CD4-positive, alpha-beta T cell treated with Interleukin-15 for 1 hour (primary cell): ENCODE data around the gene BIN1.
"Not testable (repeated sequence)": the region's sequence is repeated elsewhere in the genome, so short reads cannot be mapped to it uniquely, and the experiment has no call there.

Source experiments
- DNase-seq: peaks from one replicate; pipeline ENCODE4 v3.0.0-alpha.2; 2020

BIN1 gene

DNA sequence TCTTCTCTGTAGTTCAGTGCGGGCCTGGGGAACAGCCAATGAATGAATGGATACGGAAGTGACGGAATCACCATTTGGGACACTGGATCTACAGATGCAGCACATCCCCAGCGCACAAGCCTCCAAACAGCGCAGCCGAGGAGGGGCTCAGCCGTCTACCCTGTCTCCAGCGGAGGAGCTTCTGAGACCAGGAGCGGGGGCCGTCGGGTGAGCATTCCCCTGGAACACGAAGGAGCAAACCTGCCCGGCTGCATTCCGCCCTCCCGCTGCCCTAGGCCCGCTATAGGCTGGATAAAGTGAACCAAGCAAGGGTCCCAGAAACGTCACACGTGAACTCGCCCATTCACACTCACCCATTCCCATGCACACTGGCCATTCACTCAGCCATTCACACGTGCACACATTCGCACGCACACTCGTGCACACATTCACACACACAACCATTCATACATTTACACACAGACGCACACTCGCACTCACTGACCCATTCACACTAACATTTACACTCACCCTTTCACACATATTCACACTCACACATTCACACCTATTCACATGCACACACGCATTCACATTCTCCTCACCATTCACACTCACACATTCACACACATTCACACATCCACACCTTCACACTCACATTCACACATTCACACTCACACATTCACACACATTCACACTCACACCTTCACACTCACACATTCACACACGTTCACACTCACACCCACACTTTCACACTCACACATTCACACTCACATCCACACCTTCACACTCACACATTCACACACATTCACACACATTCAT lies 63.4 kb downstream of the BIN1 start:
- no peak for DNase-seq

DNA sequence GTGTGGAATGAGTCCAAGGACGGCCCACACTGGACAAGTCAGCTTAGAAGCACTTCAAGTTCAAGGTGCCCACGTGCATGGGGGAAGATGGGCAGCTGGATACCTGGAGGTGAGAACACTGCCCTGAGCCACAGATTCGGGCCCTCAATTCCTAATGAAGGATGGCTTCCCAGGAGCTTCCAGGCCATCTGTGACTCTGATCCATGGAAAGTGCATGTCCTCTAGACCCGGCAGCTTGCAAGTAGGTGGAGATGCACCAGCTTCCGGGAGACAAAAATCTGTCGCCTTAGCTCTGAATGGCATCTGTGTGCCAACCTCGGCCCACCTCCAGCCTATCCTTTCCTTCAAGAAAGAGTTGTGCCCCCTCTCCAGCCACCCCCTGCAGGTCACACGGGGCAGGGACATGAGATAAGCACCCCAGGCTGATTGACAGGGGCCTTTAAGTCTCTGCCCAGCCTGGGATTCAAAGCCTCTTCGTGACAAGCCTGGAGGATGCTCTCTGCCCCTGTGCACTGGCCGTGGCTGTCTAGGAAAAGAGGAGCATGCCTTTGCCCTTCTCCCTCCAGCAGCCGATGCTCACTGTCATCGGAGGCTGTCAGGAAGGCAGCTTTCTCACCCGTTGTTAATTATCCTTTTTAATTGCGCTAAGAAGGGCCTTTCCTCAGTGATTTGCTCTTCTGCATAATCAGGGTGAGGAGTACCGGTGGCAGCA lies 65.5 kb downstream of the BIN1 start:
- DNase-seq: no peak

DNA sequence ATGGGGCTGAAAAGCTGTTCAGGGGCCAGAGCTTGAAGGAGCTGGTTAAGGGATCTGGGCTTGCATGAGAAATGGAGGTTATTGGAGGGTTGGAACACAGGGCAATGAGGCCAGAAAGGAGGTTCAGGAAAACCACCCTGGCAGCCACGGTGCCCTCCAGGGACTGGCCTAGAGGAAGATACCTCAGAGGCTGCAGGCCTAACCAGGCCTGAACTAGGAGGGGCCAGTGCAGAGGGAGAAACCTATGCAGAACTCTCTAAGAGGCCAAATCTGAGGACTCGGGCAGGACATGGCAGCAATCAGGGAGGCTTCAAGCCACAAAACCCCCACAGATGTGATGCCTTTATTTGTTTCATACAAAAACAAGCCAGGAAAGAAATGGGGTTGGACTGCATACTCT lies 66.8 kb downstream of the BIN1 start:
- DNase-seq: no peak

DNA sequence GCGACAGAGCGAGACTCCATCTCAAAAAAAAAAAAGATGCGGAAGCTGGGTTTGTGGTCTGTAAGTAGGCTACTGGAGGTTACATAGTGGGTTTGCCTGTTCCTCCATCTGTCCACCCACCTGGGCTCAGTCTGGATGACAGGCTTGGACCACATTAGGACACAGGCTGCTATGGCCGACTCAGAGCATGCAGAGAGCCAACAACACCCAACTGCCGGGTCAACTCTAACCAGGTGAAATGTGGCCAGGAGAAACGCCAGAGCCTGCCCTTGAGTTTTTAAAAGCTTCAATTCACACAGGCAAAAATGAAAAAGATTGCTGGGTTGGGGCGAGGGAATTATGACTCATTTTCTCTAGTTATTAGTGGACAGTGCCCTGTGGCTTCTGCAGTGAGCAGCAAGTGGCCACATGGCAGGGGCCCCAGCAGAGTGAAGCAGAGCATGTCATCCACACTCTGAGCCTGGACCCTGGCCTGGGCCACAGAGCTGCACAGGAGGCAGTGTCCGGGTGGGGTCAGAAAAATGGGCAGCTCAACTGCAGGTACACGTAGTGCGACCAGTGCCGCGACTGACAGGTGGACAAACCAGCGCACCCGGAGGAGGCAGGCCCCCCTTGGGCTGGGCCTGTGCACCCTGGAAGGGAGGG lies 67.4 kb downstream of the BIN1 start:
- DNase-seq: no peak

DNA sequence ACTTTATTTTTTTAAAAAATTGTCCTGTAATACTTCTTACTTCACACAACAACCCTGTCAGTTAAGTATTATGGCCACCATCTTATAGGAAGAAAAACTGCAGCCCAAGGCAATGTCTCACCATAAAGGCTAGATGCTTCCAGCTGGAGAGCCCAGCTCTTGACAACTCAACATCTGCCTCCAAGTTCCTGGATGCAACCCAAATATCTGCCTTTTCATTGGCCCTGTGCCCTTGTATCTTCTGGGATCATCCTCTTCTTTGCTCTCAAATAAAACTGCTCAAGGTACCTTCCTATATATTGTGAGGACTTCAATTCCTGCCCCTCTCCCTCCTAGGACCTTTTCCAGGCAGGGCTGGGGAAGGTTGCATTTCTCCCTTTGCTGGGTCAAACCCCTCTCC lies 69.5 kb downstream of the BIN1 start:
- no peak for DNase-seq

DNA sequence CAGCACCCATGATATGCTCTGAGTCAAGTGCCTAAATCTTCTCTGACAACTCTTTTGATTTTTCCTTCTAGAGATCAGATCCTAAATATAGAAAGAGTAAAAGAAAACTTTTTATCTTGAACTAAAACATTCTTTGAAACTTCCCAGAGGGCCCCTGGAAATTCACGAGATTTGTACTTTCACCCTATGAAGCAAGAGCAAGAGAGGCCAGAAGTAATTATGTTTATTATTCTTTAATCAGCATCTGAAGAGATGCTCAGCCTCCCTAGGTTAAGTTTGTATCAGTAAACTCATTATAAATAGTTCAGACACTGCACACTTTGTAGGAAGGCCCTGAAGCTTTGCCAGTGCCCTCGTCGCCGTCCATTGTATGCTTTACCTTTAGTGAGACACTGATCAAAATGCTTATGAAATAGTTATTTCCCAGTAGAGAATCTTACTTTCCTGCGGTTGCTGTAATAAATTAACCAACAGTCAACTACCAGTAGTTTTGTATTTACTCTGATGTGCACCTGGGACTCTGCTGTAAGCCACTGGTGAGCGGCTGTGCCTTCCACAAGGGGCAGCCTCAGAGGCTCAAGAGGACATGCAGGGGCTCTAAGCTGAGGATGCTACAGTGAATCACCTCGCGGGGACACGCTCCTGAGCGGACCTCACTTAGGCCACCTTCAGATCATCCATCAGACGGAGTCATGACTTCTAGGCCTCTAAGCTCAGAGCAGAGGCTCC lies 71.9 kb downstream of the BIN1 start:
- no peak for DNase-seq

DNA sequence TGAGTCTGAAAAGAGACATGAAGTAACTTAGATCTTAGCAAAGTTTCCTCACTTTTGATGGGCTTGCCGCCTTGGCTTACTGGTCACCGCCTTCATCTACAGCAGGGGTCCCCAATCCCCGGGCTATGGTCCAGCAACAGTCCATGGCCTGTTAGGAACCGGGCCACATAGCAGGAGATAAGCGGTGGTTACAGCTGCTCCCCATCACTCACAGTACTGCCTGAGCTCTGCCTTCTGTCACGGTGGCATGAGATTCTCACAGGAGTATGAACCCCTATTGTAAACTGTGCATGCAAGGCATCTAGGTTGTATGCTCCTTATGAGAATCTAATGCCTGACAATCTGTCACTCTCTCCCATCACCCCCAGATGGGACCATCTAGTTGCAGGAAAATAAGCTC lies 72.9 kb downstream of the BIN1 start:
- no peak for DNase-seq

DNA sequence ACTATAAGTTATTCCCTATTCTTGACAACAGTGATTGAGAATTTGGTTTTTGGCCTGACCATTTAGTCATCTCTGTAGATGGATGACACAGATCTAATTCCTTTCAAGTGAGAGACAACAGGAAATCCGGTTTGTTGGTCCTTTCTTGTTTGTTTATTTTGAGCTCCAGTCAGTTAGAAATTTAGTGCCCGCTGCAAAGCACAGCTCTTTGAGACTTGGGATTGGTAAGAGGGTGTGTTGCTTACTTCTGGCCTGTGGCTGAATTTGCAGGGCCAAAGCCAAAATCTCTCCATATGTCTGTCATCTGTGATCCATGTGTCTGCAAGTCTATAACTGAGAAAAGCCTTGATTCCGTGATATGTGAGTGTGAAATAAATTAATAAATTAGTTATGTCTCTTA lies 74.3 kb downstream of the BIN1 start:
- no peak for DNase-seq

DNA sequence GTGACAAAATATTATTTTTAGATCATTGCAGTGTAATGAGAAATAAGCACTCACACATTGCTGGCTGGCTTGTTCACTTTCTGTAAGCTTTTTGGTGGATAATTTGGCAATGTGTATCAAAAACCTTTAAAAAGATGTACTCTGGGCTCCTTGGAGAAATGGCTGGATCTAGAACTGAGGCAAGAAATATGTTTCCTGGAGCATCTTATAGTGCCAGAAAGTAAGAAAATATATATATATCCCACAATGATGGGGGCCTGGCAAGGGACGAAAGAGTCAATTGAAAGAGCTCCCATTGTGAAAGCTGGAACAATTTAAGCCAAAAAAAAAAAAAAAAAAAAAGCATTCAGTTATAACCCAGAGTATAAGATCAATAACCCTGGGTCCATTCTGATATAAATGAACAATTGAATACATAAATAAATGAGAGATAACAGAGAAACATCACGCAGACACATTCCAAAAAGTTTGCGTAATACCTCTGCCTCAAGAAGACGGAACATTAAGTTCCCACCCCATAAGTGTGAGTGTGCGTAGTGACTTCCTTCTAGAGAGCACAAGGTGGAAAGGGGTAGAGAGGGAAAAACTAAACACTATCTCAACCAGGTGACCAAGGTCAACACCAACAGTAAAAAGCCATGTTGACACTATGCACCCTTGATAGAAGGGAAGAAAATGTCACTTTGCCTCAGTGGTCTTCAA lies 77.5 kb downstream of the BIN1 start:
- DNase-seq: no peak

DNA sequence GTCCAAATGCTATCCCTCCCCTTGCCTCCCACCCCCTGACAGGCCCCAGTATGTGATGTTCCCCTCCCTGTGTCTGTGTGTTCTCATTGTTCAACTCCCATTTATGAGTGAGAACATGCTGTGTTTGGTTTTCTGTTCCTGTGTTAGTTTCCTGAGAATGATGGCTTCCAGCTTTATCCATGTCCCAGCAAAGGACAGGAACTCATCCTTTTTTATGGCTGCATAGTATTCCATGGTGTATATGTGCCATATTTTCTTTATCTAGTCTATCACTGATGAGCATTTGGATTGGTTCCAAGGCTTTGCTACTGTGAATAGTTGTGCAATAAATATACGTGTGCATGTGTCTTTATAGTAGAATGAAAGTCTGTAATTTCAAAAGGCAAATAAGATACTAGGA lies 78.2 kb downstream of the BIN1 start:
- not testable (repeated sequence) for DNase-seq

DNA sequence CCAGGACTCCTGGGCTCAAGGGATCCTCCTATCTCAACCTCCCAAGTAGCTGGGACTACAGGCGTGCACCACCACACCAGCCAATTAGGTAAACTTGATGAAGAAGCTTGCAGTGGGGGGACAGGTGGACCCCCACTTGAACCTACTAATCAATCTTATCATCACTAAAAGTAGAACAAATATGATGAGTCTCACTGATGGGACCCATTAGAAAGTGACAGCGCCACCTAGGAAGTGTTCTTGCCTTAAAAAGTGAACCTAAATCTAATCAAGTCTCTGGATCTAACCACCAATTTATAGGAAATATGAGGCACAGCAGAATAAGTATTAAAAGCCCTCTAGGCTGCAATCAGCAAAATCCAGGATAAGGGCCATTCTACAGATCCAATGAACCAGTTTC lies 79.2 kb downstream of the BIN1 start:
- DNase-seq: no peak

DNA sequence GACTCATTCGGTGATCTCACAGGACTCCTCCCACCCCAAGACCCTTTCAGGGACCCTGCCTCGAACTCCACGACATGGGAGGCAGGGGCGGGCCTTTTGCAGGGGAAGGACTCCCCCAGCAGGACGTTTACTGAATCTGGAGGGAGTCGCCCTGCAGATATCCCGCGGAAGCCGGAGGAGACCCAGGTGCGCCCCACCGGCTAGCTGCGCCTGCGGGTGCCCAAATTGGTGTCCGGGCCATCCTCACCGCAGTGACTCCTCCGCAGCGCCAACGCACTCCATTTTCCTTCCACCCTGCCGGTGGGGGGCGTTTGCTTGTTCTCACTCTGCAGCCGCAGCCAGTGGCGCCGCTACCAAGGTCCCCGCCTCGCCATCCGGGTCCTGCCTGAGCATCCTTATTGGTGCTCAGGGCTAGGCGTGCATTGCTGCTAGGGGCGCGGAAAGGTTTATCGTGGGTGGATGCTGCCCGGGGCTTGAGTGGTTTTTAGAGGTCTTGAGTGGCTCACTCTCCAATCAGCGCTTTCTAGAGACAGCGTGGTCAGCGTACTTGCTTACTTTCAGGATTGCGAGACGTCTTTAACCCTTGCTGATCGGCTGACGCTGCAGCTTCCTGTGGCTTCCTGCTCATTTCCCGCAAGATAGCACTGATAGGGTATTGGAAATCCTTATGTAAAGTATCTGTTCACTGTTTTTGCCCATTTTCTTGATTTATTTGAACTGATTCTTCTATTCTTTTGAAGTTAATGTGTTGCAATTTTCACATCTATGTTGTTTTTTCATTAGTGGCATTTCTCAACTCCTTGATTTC lies 81.4 kb downstream of the BIN1 start:
- peak; percentile 66 for DNase-seq

DNA sequence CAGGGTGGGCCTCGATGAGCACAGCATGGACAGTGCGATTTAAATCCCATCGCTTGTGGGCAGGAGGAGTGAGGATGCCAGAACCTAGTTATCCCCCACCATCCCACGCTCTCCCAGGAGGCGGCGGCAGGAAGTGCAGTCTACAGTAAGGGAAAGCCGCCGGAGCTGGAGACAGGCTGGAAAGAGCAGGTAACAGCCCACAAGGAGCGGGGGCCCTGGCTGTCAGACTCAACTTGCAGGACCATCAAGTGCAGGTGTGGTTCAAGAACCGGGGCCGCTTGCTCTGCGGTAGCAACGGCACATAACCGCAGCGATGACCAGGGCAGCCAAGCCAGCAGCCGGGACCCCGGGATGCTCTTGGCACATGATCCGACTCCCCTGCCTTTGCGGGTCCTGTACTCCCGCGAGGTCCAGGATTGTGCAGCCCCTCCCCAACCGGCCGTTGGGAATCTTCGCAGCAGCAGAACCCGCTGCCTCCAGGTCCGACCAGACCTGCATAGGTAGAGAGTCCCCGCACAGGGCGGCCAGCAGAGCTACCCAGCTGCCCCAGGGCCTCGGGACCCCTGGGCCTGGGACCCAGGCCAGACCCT lies 82.1 kb downstream of the BIN1 start:
- no peak for DNase-seq

DNA sequence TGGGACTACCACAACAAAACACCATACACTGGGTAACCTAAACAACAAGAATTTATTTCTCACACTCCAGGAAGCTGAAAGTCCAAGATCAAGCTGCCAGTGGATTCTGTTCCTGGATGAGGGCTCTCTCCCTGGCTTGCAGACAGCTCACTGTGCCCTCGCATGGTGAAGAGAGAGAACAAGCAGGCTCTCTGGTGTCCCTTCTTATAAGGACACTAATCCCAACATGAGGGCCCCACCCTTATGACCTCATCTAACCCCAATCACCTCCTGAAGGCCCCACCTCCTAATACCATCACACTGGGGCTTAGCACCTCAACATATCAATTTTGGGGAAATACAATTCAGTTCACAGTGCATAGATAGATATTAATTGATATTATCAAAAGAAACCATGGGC lies 83.5 kb downstream of the BIN1 start:
- DNase-seq: no peak

DNA sequence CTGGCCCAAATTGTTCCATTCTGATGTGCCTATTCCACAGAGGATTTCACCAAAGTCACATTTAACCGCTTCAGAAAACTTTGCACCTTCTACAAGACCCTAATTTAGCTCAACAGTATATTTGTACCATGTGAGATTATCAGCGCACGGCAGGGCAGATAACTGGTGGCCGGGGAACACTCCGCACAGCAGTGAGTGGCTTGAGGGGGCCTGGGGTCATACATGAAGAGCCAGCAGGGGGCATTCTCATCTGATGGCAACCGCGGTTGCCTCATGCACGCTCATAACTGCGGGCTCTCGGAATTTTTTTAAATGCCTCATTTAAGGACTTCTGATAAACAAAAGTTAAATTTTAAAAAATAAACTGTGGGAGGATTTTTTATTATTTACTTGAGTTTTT lies 84.1 kb downstream of the BIN1 start:
- DNase-seq: no peak

DNA sequence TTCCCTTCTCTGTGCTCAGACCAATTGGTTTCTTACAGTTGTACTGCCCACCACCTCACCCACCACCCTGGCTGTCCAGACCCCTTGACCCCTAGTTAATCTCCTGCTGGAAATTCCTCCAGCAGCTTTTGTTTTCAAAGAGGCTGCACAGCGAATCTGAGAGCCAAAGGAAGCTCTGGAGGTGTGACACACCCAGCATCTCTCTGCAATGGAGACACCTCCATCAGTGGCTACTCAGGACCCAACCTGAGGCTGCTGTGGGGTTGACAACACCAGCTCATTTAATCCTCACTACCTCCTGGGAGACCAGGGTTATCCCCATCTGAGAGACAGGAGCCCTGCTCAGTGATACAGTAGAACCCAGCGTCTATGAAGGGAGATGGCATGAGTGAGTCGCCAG lies 86.4 kb downstream of the BIN1 start:
- no peak for DNase-seq

DNA sequence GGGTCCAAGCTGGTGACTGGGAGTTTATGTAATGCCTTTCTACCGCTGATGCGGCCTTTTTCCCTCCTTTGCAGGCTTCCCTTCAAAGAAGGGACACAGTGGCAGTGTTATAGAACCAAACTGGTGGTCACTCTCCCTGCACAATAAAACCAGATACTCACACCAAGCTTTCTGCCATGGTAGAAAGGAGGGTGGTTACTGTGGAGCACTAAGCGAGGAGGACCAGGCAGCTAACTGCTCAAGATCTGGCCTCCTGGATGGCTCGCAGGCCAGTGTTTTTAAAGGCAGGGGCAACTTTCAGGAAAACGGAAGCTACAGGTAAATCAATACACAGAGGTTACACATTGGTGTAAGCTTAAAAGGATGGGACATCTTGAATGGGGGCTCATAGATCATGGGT lies 89.4 kb downstream of the BIN1 start:
- no peak for DNase-seq

DNA sequence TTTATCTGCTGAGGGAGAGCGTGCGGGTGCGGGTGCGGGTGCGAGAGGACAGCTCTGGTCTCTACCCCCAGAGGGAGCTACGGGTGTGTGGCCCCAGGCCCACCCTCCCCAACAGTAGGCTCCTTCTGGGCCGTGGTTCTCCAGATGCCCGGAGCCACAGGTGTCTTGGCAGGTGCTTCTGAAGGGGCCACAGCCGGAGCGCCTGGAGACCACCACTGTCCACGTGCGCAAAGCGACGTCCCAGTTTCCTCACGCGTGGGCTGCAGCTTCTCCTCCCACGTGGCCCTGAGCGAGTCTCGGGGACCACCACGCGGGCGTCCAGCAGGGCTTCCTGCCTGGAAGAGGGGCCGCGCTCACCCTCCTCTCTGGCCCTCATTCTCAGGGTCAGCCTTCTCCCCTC lies 90.6 kb downstream of the BIN1 start:
- DNase-seq: no peak

DNA sequence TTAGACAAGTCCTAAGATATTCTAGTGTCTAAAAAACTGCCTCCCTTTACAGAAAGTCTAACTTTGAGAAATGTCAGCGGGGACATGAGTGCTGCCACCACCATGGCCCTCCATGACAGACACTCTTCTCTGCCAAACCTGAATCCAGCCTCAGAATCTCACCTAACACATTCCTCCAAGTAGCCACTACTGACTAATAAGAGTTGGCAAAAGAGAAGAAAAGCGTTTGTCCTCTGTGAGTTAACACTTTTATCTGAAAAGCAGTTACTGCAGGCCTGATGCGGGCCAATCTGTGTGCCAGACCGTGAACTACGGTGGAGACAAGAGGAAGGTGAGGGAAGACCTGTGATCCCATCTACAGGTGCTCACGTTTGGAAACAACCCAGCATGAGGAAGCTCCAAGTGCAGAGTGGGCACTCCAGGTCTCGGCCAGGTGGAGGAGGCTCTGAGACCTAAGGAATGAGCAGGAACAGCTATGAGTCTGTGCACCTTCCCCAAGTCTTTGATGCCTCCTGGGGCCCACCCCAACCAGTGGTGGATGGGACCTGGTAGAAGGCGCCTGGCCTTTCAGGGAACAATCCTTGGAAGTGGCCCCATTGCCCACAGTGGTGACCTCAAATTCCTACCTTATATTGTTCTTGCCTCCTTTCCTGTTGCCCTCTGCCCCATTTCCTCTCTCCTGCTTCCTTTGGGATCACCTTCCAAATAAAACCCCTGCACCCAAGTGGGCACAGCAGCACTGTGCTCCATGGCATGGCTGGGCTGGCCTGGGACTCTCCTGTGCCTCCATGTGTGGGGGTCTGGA lies 91.6 kb downstream of the BIN1 start:
- DNase-seq: no peak

DNA sequence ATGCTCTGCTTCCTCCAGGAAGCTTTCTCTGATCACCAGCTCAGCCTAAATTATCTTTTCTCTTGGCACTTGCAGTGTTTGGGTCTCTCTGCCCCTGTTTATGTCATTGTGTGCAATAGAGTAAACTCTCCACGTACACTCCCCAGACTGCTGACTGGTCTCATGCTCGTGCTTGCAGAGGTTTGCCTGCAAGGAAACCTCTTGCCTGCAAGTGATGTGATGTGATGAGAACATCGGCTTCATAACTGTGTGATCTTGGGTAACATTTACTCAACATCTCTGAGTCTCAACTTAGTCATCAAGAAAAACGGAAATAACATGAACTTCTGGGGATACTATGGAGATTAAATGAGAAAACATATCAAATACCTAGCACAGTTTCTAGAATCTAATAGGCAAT lies 92.3 kb downstream of the BIN1 start:
- DNase-seq: peak; percentile 37

DNA sequence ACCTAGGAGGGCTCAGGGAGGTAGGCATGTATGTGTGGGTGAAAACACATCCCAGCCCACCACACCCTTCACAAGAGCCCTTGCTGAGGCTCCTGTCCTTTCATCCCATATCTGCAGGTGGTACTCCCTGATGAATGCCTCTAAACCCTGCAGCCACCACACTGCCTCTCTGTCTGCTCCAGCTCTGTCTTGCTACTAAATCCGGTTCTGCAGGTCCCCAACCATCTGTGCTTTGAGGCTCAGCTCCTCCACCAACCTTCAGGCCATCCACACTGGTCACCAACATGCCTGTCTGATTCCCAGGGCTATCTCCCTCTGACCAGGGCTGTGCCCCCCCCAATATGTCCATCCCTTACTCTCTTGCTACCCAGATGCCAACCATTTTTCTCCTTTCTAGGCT lies 92.7 kb downstream of the BIN1 start:
- no peak for DNase-seq
